ENCODE results near the gene MMP21. TPM values are rescaled to one million over a fixed set of nuclear protein-coding genes. Genes with fewer than 3 reads are reported as not detected.

Gene MMP21
- polyA plus RNA-seq, 2 of the 4 experiments (the other 2 are of a cell fraction): 0.04 TPM; not detected in 1

DNA sequence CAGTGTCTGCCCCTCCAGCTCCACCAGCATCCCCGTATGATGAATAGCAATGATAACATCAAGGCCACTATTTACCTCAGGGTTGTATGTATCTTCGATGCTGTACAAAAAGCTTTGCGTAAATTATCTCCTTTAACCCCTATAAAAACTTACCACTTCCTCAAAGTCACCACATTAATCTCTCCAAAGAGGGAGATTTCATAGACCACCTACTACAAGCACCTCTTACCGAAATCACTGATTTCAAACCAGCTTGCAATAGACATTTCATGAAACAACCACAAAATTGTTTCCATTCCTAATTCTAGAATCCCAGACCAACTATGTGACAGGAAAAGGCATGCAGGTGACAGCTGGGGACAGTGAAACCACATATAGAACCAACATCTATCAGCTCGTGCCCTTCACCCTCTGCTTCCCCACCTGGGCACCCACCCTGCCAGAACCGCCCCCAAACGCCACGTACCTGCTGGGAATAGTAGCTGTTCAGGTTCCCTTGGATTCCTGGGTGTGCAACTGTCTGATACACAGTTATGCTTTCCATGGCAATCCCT lies 20.1 kb upstream of the MMP21 start (continued):
- TF ChIP-seq, protein P1, sequence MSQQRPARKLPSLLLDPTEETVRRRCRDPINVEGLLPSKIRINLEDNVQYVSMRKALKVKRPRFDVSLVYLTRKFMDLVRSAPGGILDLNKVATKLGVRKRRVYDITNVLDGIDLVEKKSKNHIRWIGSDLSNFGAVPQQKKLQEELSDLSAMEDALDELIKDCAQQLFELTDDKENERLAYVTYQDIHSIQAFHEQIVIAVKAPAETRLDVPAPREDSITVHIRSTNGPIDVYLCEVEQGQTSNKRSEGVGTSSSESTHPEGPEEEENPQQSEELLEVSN (IDR thresholded peaks at IDR 0.05; ENCODE audit: borderline replicate concordance, low read depth): no peak
- no peak for TF ChIP-seq CHD2 (IDR thresholded peaks at IDR 0.05; ENCODE audit: low read length, partially characterized antibody)
- TF ChIP-seq ZNF302 (CRISPR knock-in tag; IDR thresholded peaks at IDR 0.05): no peak
- TF ChIP-seq EHF (CRISPR knock-in tag; IDR thresholded peaks at IDR 0.05): no peak
- no peak for TF ChIP-seq FOSB (CRISPR knock-in tag; IDR thresholded peaks at IDR 0.05)
- no peak for TF ChIP-seq HEYL (CRISPR knock-in tag; IDR thresholded peaks at IDR 0.05)
- no peak for TF ChIP-seq TP53 (CRISPR knock-in tag; IDR thresholded peaks at IDR 0.05)
- no peak for TF ChIP-seq HDAC2 (IDR thresholded peaks at IDR 0.05)

DNA sequence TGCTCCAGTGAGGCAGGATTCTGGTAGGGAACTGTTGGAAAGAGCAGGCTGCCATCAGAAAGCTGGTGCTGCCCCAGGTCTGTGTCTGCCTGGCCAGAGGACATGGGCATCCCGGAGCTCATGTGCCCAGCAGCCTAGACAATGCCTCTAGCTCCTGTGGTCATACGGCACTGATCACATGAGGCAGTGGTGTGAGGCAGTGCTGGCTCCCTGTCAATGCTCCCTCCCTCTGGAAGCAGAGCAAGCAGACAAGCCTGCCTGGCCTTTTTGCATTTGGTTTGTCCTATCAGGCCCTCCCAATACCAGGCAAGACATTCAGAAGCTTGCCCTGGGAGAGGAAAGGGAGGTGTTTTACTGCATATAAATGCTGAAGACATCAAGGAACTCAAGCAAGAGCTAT lies 19.5 kb upstream of the MMP21 start:
- no peak; a peak in 1 of 6 replicates for ATAC-seq
- CTCF ChIA-PET: no interaction called here
- Histone ChIP-seq H3K9me3 (no peaks in the 10 kb centered on the region), H3K4me2 (no peak overlapping the region), H3K4me1 (no peaks in the 10 kb centered on the region), H3K4me3 (no peak overlapping the region), H3K27ac (no peak overlapping the region)
- WGBS (ENCODE audit: missing lambda C conversion rate): no CpG with 5 or more reads among the region's 2 CpGs
- POLR2A ChIA-PET: no interaction called here
- no peak for FAIRE-seq
- no peak for TF ChIP-seq ZFP36 (IDR thresholded peaks at IDR 0.05; ENCODE audit: borderline replicate concordance, partially characterized antibody)
- no peak for TF ChIP-seq JUNB (IDR thresholded peaks at IDR 0.05)
- no peak for TF ChIP-seq RNF2 (IDR thresholded peaks at IDR 0.05; ENCODE audit: borderline replicate concordance, low read depth)
- no peak for TF ChIP-seq HDAC2 (IDR thresholded peaks at IDR 0.05)
- no peak for TF ChIP-seq RFX5 (IDR thresholded peaks at IDR 0.05)
- TF ChIP-seq CEBPB (IDR thresholded peaks at IDR 0.05): no peak
- TF ChIP-seq, protein P1 (IDR thresholded peaks at IDR 0.05; ENCODE audit: borderline replicate concordance, low read depth): no peak
- TF ChIP-seq MAZ (IDR thresholded peaks at IDR 0.05; ENCODE audit: borderline replicate concordance, low read depth, low read length): no peak
- no peak for TF ChIP-seq FOSL2 (IDR thresholded peaks at IDR 0.05)
- TF ChIP-seq FOSL2 (CRISPR knock-in tag; IDR thresholded peaks at IDR 0.05): no peak
- no peak for TF ChIP-seq KDM1A (IDR thresholded peaks at IDR 0.05; ENCODE audit: low read depth)
- TF ChIP-seq GATA3 (IDR thresholded peaks at IDR 0.05; ENCODE audit: borderline replicate concordance): no peak
- no peak for TF ChIP-seq FOSB (CRISPR knock-in tag; IDR thresholded peaks at IDR 0.05)
- no peak for TF ChIP-seq EHF (CRISPR knock-in tag; IDR thresholded peaks at IDR 0.05)
- no peak for DNase-seq (ENCODE audit: low read depth in 1 of 2, low spot score in 1 of 2)

DNA sequence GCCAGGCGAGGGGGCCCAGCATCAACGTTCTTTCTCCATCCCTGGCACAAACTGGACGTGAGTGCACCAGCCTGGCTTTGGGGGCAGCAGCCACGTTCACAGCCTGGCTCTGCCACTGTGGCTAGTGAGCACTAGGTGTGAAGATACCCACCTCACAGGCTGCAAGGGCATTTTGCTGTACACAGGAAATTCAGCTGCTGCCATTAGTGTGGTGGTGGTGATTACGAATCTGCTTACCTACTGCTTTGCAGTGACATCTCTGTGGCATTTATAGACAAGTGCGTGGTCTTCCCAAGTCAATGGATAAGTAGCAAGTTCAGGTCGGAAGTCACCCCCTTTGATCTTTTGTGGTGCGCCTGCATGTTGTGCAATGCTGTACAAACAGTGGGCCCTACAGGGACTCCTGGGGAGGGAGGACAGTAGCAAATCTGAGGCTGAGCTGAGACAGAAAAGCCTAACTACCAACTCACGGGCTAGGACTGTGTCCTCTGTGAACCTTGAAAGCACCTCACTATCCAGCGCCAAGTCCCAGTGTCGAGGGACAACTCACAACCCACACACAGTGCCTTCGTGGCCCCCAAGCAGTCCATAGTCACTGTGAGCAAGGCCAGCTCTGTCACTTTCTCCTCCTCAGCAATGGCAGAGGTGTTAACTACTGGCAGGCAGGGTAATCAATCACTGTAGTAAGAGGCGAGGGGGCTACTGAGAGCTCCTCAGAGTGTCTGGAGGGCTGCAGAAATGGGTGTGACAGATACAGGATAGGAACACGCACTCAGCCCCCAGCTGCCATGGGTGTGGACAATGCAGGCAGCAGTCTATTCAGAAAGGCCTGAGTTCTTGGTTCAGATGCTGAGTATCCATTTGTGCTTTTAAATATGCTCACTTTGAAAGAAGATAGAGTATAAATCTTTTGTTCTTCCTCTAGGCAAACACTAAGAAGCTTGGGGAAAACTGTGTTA lies 17.0 kb upstream of the MMP21 start:
- Histone ChIP-seq H3K9me3 (no peaks in the 10 kb centered on the region), H3K27ac (no peak overlapping the region), H3K4me3 (no peak overlapping the region), H3K4me1 (no peaks in the 10 kb centered on the region), H3K4me2 (no peak overlapping the region)
- WGBS (ENCODE audit: missing lambda C conversion rate): 94% methylated on average over 10 of the region's 14 CpGs
- DNase-seq (ENCODE audit: low read depth in 1 of 2, low spot score in 1 of 2): no peak
- TF ChIP-seq ZC3H11A (IDR thresholded peaks at IDR 0.05) (no peak), HOXB5 (CRISPR knock-in tag; IDR thresholded peaks at IDR 0.05) (no peak)
- TF ChIP-seq, protein P2, sequence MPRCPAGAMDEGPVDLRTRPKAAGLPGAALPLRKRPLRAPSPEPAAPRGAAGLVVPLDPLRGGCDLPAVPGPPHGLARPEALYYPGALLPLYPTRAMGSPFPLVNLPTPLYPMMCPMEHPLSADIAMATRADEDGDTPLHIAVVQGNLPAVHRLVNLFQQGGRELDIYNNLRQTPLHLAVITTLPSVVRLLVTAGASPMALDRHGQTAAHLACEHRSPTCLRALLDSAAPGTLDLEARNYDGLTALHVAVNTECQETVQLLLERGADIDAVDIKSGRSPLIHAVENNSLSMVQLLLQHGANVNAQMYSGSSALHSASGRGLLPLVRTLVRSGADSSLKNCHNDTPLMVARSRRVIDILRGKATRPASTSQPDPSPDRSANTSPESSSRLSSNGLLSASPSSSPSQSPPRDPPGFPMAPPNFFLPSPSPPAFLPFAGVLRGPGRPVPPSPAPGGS (IDR thresholded peaks at IDR 0.05): no peak
- POLR2A ChIA-PET: no interaction called here
- no peak for FAIRE-seq
- CTCF ChIA-PET: interaction anchor here (1.1 to 2.1 kb wide), 3 partner anchors 9 to 116 kb away, joined by 3 to 6 read pairs (median 5); no protein-coding TSS in a partner anchor
- ATAC-seq: no peak
